GM21390 (cell line): ENCODE measurements around the gene BRD3.
A peak's percentile ranks its signal among the peaks of the same experiment; 100 is the strongest.
"Not testable (repeated sequence)": the region's sequence is repeated elsewhere in the genome, so short reads cannot be mapped to it uniquely, and the experiment has no call there.

ENCODE experiments used
- ATAC-seq: cut with Tn5 transposase; IDR thresholded peaks from one replicate; pipeline ENCODE4 v1.9.1; 2021; ENCODE audit not compliant: unreplicated experiment

BRD3 gene

GRCh38 chr9:134067904-134068743 is at the start of gene BRD3:
Gene BRD3 (minus strand): TSS chr9:134068026. CDS start chr9:134053477, 14,549 bp downstream.
- ATAC-seq = peak; percentile 61

GRCh38 chr9:134112561-134112960 is 44.7 kb upstream of the BRD3 start:
- ATAC-seq = no peak

GRCh38 chr9:134111064-134111463 is 43.2 kb upstream of the BRD3 start:
- ATAC-seq = no peak

GRCh38 chr9:134103391-134103998 is 35.7 kb upstream of the BRD3 start:
- ATAC-seq = no peak

GRCh38 chr9:134101623-134102149 is 33.9 kb upstream of the BRD3 start:
- no peak for ATAC-seq

GRCh38 chr9:134101133-134101532 is 33.3 kb upstream of the BRD3 start:
- ATAC-seq = not testable (repeated sequence)

GRCh38 chr9:134100040-134100439 is 32.2 kb upstream of the BRD3 start:
- no peak for ATAC-seq

- no peak for ATAC-seq
Observed at GRCh38 chr9:134099123-134099761, 31.4 kb upstream of the BRD3 start.

- no peak for ATAC-seq
Observed at GRCh38 chr9:134089972-134090371, 22.1 kb upstream of the BRD3 start.

- ATAC-seq = no peak
Observed at GRCh38 chr9:134088063-134088725, 20.4 kb upstream of the BRD3 start.

GRCh38 chr9:134085674-134086073 is 17.8 kb upstream of the BRD3 start:
- no peak for ATAC-seq

GRCh38 chr9:134083451-134083850 is 15.6 kb upstream of the BRD3 start:
- ATAC-seq = no peak

- no peak for ATAC-seq
Observed at GRCh38 chr9:134076644-134077043, 8.8 kb upstream of the BRD3 start.

- ATAC-seq = not testable (repeated sequence)
Observed at GRCh38 chr9:134075689-134076088, 7.9 kb upstream of the BRD3 start.

- ATAC-seq = no peak
Observed at GRCh38 chr9:134073500-134073899, 5.7 kb upstream of the BRD3 start.

GRCh38 chr9:134072683-134073082 is 4.9 kb upstream of the BRD3 start:
- ATAC-seq = not testable (repeated sequence)

GRCh38 chr9:134071149-134071548 is 3.3 kb upstream of the BRD3 start:
- no peak for ATAC-seq

GRCh38 chr9:134069480-134070399 is 1.9 kb upstream of the BRD3 start:
- ATAC-seq = no peak

- no peak for ATAC-seq
Observed at GRCh38 chr9:134068744-134069479, 1.1 kb upstream of the BRD3 start.
